GM21447 (cell line): ENCODE data around the gene ACAP1.

Experiments used
- ATAC-seq: cut with Tn5 transposase; IDR thresholded peaks from one replicate; pipeline ENCODE4 v1.9.1; 2021; ENCODE audit not compliant: unreplicated experiment

The ACAP1 gene

DNA sequence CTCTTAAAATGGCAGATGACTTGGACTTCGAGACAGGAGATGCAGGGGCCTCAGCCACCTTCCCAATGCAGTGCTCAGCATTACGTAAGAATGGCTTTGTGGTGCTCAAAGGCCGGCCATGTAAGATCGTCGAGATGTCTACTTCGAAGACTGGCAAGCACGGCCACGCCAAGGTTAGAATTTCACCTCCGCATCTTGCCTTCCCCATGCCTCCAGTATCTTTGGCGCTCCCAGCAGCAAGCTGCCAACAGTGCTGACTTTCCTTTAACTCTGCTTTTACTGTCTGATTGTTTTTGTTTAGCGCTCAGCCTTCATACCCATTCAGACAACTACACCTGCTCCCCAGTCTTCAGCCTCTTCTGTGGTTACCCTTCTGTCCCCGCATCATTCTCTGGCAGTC, 26.7 kb upstream of the ACAP1 start:
- no peak for ATAC-seq

DNA sequence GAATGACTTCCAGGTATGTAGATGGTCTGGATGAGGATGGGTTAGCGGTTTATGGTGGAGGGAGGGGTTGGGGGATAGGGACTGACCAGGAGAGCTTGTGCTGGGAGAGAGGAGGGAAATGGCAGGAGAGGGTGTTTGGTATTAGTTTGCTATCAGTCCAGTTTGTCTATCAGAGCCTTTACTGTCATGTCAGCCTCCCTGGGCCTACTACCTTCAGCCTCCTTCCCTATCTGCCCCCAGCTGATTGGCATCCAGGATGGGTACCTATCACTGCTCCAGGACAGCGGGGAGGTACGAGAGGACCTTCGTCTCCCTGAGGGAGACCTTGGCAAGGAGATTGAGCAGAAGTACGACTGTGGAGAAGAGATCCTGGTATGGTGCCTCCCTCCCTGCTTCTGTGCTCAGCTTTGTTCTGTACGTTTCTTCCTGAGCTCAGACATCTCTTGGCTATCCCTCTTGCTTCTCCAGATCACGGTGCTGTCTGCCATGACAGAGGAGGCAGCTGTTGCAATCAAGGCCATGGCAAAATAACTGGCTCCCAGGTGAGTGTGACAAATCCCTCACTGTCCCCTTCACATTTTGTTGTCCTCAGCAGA, 25.1 kb upstream of the ACAP1 start:
- ATAC-seq: no peak

DNA sequence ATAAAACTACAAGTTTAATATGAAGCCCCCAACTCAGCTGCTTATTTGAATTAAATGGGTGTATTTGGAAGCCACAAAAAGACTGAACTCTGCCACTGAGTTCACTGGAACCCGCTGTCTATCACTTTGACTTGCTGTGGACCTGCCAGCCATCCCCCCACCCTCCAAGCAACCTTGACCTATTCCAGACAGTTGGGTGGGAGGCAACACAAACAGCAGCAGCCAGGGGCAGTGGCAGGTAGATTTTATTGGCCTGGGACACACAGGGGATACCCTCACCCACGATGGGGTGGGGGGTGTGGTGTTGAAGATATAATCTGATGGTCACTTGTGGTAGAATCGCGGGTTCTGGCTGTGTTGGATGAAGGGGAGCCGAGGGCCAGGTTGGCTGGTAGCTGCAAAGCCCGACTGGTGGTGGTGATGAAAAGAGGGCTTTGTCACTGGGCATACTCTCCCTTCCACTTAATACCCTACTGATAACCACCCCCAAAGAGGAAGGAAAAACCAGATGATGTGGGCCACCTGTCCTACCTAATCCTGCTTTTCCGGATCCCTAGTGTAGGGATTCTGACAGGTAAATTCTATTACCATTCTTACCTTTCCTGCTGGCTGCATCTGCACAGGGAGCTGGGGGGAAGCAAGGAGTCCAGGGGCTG, 23.8 kb upstream of the ACAP1 start:
- ATAC-seq: no peak

DNA sequence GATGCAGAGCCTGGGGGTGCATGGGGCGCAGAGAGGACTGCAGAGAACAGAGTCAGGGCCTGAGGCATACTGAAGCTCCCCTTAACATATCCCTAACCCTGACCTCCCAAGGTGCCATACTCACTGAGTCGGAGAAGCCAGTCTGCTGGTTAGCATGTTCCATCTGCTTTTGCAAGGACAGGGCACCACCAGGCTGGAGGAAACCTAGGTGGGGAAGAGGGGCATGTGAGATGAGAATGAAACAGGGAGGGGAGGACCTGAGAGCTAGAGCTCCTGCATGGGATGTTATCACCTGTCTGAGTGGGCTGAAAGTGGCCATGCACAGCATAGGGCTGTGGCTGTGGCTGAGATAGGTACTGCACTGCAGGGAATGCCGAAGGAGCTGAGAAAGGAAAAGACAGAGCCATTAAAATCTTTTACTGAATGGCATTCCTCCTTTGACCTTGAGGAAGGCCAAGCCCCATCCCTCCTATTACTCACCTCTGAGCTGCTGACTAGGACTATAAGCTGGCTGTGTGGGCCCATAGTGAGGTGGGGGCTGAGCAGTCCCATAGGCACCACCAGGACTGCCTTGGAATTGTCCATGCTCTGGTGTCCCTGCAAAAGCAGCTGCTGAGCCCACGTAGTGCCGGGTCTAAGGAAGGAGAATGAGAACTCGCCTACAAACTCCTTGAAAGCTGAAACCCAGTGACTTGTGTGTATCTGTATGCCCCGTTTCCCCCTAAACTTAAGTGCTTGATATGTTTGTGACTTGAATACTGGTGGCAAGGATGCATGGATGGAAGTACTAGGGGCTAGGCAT, 23.0 kb upstream of the ACAP1 start:
- ATAC-seq: no peak

DNA sequence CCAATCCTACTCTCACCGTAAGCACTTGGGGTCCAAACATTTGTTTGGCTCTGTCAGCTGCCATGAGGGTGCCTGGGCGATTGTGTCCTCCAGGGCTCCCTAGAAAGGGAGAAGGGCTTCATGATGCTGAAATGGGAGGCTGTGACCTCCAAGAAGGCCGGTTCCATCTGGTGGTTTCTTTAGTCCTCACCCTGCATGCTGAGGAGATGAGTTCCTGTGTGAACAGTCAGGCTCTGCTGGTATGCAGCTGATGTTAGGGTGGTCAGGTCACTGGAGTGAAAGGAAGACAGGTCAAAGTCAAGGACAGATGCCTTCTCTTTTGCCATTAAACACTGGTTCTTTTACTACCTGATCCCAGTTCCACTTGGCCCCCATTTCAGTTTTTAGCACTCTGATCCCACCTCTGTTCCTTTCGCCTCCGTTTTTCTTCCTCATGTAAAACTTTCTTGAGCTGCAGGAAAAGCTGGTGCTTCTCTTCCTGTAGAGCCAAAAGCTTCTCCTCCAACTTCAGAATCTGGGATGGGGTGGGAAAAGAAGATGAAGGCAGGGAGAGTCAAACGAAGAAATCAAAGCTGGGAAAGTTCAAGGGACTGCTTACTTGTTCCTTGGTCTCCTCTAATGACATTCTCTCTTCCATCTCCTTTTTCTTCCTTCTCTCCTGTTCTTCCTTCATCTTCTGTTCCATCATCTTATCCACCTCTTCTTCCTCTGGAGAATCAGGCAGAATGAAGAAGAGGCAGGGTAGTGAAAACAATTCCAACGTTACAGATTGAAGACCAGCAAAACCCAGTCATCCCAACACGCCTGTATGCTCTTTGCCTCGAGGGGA, 22.2 kb upstream of the ACAP1 start:
- ATAC-seq: no peak

DNA sequence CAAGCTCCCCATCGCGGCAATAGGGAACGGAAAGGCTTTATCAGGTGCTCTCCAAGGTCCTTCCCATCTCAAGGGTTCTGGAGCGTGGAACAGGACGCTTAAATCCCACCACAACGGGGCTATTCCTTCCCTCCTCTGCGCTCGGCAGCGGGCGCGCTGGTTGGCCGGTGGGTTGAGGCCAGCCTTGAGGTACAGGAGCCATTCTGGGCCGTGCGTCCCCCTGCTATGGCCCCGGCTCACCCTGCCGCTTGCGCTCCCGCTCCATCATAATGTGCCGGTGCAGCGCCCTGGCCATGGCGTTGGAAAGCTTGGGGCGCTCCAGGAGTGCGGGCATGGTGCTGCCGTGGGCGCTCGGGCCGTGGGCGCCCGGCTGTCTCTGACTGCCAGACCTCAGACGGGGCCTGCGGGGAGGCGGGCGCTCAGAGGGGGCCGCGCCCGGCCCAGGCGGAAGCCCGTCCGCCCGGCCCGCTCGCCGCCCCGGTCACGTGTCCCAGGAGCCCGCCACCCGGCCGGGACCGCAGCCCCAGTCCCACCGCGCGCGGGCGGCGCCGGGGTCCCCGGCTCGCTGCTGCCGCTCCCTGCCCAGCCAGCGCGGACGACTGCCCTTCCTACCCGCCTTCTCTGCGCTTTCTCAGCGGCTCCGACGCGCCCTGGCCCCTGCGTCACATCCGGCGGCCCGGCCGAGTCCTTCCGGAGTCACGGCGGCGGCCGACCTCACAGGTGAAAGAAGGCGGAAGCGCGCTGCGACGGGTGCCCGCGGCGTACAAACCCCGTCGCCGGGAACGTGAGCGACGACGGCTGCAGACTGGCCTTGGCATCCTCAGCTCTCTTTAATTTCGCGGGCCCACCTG, 21.4 kb upstream of the ACAP1 start, which contains the start of gene GPS2:
GPS2 (minus strand) TSS at position 642 of the 851 bp plus-strand sequence; CDS start at position 334, 308 bp downstream.
- peak; percentile 71 for ATAC-seq

DNA sequence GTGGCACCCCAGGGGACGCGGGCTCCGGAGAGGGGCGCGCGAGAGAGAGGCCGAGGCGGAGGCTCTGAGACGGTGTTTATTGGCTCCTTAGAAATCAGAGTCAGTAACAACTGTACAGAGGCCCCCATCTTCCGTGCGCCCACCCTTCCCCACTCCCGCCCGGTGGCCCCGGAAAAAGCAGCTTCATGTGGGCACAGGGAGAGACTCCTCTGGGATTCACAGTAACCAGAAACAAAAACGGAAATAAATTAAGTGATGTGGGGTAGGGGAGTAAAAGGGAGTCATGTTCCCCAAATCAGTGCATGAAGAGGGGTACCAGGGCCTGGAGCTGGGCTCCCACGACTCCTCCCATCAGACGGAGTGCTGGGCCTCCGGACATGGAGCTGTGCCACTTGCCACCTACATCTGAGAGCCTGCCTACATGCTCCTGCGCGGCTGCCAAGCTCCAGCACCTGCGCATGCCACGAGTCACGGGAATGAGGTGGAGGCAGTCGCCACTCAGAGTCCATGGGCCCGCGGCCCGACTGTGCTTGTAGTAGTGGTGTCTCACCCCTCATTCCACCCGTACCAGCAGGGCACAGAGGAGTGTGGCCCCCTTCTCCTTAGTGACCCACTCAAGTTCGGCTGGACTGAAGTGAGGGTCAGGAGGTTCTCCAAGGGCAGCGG, 20.6 kb upstream of the ACAP1 start:
- ATAC-seq: no peak

DNA sequence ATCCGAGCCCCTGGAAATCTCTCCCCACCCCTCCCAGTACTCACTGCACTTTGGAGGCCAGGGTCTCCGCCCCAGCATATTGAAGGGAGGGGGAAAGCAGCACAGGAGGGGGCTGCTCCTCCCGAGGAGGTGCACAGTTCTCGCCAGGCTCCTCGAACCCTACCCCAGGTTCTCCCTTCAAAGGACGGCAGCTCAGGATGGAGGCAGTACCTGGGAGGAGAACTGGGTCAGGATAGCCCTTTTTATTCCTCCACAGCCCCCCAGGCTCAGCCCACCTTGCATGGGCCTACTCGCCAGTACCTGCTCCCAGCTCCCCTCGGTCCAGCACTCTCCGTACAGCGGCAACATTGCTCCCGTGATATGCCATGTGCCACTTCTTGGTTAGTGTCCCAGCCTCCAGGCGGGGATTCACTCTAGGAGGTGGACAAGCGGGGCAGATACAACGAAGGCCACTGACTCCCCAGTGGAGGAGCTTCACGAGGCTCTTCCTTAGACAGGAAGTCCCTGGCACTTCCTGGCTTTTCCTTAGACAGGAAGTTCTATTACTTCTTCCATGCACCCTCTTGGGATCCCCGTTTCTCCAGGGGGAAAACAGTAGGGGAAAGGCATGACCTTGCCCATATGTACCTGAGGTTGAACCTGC, 19.0 kb upstream of the ACAP1 start:
- no peak for ATAC-seq

DNA sequence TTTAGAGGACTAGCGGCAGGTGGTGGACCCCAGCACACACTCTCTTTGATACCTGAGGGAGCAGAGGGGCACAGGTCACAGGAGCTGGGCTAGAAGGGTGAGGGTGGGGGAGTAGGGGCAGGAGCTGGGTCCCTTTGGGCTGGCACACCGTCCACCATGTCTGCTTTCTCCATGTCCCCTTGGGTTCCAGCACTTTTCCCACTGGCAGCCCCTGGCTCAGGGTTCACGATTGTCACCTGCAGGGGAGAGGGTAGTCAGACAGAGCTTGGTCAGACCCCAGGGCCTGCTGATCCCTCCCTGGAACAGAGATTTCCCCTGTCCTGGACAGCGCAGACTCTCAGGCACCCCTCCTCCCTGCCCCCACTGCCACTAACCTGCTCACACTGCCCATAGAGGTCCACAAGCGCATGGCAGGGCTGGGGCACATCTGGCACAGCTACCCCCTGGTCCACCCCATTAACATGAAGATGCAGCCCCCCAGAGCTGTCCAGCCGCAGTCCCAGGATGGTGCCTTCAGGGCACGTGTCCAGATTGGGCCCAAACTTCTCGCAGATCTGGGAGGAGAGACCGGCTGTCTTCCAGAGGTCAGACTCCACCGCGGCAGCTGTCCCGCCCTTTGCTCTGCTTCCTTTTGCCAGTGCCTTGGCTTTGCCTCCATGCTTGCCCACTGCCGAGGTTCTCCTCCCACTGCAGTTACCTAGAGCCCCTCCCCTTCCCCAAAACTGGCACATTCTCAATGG, 18.0 kb upstream of the ACAP1 start:
- ATAC-seq: no peak

DNA sequence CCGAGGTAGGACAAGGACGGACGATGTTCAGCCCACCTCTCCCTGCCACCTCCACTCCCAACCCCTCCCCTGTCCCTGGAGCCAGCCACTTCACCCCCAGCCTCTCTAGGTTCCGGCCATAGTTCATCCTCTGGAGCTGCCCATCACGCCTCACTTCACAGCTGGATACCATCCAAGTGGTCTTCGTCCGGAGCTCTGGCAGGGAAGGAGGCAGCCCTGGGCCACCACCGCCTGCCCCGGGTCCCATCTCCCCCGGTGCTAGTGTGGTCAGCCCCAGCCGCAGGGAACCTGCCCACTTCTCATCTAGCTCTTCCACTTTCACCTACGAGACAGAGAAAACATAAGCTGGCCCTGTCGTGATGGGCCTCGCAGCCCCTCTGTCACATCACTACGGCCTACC, 14.9 kb upstream of the ACAP1 start:
- no peak for ATAC-seq

DNA sequence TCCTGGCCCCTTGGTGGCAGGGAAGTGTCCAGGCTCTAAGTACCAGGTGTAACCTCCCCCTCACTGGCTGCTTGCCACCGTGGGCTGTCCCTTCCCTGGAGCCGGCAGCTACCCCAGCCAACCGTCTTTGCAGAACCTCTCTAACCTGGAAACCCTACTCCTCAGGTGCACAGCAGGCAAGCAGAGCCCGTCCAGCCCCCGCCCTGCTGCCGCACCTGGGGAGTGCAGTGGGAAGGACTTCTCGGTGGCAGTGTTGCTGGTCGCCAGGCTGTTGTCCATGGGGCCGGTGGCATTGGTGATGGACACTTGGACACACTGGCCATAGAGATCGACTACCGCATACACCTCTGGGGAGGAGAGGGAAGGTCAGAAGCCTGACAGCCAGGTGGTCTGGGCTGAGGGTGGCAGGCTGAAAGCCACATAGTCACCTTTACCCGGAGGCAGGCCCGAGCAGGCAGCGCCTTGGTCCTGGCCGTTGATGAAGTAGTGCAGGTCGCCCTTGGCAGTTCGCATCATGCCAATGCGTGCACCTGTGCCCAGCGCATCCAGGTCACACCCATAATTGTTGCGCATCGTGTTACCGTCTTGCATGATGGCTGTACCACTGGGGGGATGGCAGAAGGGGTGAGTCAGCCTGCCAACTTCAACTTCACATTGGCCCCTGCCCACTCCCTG, 13.7 kb upstream of the ACAP1 start:
- ATAC-seq: no peak

DNA sequence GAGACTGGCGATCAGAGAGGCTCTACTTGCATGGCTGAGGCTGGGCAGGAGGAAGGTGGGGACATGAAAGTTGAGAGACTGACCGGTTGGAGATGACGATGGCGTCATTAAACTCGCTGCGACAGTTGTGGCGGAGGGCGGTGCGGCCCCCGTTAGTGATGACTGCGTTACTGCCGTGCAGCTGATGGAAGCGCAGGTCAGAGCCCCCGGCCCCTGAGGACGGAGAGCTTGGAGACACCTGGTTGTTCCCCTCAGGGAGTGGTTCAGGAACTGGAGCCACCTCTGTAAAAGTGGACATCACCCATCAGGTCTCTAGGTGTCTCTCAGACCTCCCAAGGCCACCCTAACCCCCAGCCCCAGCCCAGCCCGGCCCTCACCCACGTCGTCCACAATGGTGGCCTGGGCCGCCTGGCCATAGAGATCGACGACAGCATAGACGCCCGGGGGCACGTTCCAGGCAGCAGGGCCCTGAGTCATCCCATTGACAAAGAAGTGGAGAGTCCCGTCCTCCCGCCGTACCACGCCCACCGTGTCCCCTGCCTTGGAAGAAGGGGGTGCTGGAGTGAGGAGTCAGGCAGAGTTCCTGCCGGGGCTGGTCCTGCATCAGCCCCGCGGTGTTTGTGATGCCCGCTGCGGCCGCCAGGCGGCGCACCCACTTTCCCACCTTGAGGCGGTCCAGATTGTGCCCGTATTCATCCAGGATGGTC, 12.4 kb upstream of the ACAP1 start:
- ATAC-seq: no peak

DNA sequence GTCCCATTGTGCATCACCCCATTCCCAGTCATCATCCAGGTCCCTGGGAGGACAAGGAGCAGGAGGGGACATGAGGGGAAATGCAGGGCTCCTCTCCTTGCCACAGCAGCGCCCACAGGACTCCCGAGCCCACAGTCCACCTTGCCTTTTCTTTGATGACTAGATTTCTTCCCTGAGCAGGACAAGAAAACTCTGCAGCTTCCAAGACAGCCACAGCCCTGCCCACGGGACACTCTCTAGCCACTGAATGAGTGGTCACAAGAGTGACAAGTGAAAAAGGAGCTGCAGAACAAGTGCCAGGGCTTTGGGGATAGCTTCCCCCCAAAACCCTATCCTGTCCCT, 11.9 kb upstream of the ACAP1 start:
- ATAC-seq: no peak

DNA sequence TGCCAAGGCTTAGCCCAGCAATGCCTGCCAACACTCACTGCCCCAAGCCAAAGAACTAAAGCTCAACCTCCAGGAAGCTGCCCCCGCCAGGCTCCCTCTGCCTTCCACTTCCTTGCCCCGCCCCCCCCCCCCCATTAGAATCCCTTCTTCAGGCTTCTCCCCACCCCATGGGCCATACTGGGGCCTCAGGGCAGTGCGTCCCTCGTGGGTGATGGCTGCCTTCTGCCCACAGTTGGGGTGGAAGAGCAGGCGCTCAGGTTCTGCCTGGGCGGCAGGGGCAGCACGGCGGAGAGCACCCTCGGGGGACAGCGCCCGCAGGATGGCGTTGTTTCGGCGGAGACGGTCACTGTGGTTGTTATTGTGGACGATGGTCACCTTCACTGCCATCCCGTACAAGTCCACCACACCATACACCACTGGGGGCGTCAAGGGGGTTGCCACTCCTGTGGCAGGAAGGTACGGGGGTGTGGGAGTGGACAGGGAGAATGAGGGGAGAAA, 11.2 kb upstream of the ACAP1 start:
- no peak for ATAC-seq

DNA sequence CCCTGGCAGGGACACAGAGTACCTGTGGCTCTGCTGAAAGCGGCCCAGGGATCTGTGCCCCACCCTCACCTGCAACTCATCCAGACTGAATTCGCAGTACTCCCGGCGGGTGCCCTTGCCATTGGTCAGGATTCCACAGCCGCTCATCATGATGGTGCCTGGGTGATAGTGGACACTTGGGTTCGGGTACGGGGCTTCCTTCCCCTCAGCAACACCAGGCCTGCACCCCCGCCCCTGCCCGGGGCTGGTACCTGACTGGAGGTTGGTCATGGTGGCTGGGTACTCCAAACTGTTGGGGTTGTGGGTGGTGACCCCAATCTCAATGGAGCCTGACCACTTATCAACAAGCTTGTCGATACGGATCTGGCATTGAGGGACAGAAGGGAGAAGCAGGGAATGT, 10.1 kb upstream of the ACAP1 start:
- ATAC-seq: no peak

DNA sequence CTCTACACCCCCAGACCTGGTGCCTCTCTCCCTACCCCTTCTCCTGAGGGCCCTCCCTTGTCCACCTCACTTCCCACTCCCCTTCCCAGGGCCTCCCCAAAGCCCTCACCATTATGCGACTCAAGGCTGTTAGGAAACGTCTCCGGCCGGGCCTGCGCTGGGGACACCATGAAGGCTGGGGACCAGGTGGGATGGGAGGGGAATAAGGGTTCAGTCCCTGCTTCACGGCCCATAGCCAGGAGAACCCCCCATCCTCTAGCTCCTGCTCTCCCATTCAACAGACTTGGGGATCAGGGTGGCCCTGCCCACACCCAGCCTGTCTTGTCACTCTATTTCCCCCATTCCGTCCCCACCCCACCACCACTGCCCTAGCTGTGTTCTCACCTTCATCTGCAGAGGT, 9.3 kb upstream of the ACAP1 start:
- ATAC-seq: no peak

DNA sequence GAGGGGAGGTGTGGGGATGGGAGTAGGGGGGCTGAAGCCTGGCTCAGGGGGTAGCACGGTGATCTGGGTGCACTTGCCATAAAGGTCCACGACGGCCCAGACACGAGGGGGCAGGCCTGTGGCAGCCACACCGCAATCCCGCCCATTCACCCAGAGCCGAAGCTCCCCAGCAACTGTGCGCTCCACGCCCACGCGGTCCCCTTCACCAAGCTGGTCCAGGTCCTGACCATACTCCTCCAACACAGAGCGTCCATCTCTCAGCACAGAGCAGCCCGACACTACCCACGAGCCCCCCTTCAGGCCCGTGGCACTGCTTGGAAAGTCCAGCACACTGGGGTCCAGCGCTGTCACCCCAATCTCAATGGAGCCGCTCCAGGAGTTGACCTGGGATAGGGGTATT, 8.8 kb upstream of the ACAP1 start:
- ATAC-seq: no peak
